SH-SY5Y (cell line): Measurements from ENCODE around the gene UBXN10.

Source experiments
- GATA2 ChIP-seq: IDR thresholded peaks from 2 replicates; pipeline ENCODE4 v1.6.1; 2011; ENCODE audit warnings: mild to moderate bottlenecking, low read depth, low read length
- GATA3 ChIP-seq: IDR thresholded peaks from 2 replicates; pipeline ENCODE4 v1.6.1; 2011; ENCODE audit warnings: low read depth, mild to moderate bottlenecking, low read length, moderate library complexity

DNA sequence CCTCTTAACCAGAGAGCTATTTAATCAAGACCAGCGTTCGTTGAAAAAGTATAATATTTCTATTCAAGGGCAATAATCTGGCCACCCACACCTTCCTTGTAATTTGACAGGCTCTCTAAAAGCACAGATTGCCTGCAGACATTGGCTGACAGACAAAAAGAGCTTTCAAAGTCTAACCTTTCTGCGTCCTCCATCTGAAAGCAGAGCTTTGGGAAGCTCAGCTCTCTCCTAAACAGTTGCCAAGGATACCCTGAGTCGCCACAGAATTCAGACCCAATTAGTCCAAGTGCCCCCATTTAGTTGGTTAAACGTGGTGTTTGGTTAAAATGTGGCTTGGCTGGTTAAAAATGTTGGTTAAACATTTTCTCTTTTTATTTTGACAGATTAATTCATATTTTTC lies 34.1 kb downstream of the UBXN10 start:
- TF ChIP-seq GATA2 (no peak), GATA3 (no peak)
